Neural progenitor cell (in vitro differentiated cells): ENCODE results near the gene RPS27L. TPM values are rescaled to one million over a fixed set of nuclear protein-coding genes. Genes with fewer than 3 reads are reported as not detected.

Experiments
- DNase-seq: peaks from one replicate; pipeline ENCODE4 v3.0.0-alpha.2; 2016; ENCODE audit warnings: low spot score
- H2AFZ ChIP-seq: fragments of 200-600 bp; sonication (generic); replicated peaks from 2 replicates; pipeline ENCODE4 v1.6.1; 2016; ENCODE audit warnings: antibody characterized with exemption
- H3F3A ChIP-seq: fragments of 200-600 bp; sonication (generic); 2 replicates; pipeline ENCODE4 v1.6.1; 2016; ENCODE audit warnings: antibody characterized with exemption, low read depth
- H3K27ac ChIP-seq: fragments of 200-600 bp; sonication (generic); 2 replicates; pipeline ENCODE4 v1.5.1; 2016; ENCODE audit warnings: mild to moderate bottlenecking
- H3K27me3 ChIP-seq: fragments of 200-600 bp; sonication (generic); 2 replicates; pipeline ENCODE4 v1.6.1; 2016; ENCODE audit warnings: mild to moderate bottlenecking, moderate library complexity
- H3K36me3 ChIP-seq: fragments of 200-600 bp; sonication (generic); 2 replicates; pipeline ENCODE4 v1.5.1; 2016
- H3K4me1 ChIP-seq: fragments of 200-600 bp; sonication (generic); 2 replicates; pipeline ENCODE4 v1.6.1; 2016; ENCODE audit warnings: mixed run types
- H3K4me2 ChIP-seq: fragments of 200-600 bp; sonication (generic); 2 replicates; pipeline ENCODE4 v1.6.1; 2016
- H3K4me3 ChIP-seq: fragments of 200-600 bp; sonication (generic); 2 replicates; pipeline ENCODE4 v1.5.1; 2016
- H3K79me2 ChIP-seq: fragments of 200-600 bp; sonication (generic); 2 replicates; pipeline ENCODE4 v1.6.1; 2016; ENCODE audit warnings: low read depth
- H3K9ac ChIP-seq: fragments of 200-600 bp; sonication (generic); 2 replicates; pipeline ENCODE4 v1.6.1; 2016
- H3K9me3 ChIP-seq: fragments of 200-600 bp; sonication (generic); 2 replicates; pipeline ENCODE4 v1.5.1; 2016; ENCODE audit warnings: low read depth
- H4K20me1 ChIP-seq: fragments of 200-600 bp; sonication (generic); 2 replicates; pipeline ENCODE4 v1.6.1; 2016; ENCODE audit warnings: low read depth
- H3K27ac Mint-ChIP-seq: 3 replicates; pipeline ENCODE4 v1.8.0; 2021; ENCODE audit warnings: mixed read lengths
- H3K27me3 Mint-ChIP-seq: 2 replicates; pipeline ENCODE4 v1.8.0; 2022; ENCODE audit warnings: low read depth, mild to moderate bottlenecking, inconsistent platforms, moderate library complexity, mixed read lengths; ENCODE audit not compliant: insufficient read depth
- H3K36me3 Mint-ChIP-seq: 3 replicates; pipeline ENCODE4 v1.8.0; 2021; ENCODE audit warnings: mixed read lengths
- H3K4me1 Mint-ChIP-seq: 3 replicates; pipeline ENCODE4 v1.8.0; 2021; ENCODE audit warnings: mixed read lengths
- H3K4me3 Mint-ChIP-seq: 3 replicates; pipeline ENCODE4 v1.8.0; 2021; ENCODE audit warnings: mild to moderate bottlenecking, moderate library complexity, mixed read lengths
- H3K9me3 Mint-ChIP-seq: 3 replicates; pipeline ENCODE4 v1.8.0; 2020; ENCODE audit warnings: mixed read lengths
- EZH2 ChIP-seq: fragments of 200-600 bp; sonication (generic); IDR thresholded peaks from 2 replicates; pipeline ENCODE4 v1.6.1; 2017; ENCODE audit warnings: antibody characterized with exemption, mild to moderate bottlenecking, moderate library complexity
- EZH2phosphoT487 ChIP-seq: fragments of 200-600 bp; sonication (generic); IDR thresholded peaks from 2 replicates; pipeline ENCODE4 v1.6.1; 2017; ENCODE audit warnings: antibody characterized with exemption
- total RNA-seq: library from RNA; depleted of rRNA; stranded (reverse); fragments of >200 nt; gene quantifications from 2 replicates; pipeline ENCODE4 v1.2.3, GENCODE V29; 2015; ENCODE audit warnings: low replicate concordance
- TF ChIP-seq, protein P1 (sequence below): fragments of 200-600 bp; sonication (generic); IDR thresholded peaks from 2 replicates; pipeline ENCODE4 v1.5.1; 2017; ENCODE audit warnings: antibody characterized with exemption, mild to moderate bottlenecking

RPS27L gene
- total RNA-seq, 1 donor from 2014 or later, result 111 TPM

DNA sequence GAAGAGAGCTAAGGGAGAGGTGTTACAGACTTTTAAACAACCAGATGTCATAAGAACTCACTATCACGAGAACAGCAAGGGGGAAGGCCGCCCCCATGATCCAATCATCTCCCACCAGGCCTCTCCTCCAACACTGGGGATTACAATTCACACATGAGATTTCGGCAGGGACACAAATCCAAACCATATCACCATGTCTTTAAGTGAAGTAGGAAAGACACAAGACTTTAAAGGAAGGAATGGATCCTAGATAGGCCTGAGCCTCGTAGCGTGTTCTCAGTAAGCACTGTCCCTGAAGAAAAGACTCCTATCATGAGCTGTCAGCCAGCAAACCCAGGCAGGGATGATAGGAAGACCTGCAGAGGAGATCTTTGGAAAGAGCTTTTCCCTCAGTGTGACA lies 15.1 kb upstream of the RPS27L start:
- Histone ChIP-seq H3K9me3 (no peaks in the 10 kb centered on the region), H3K9ac (no peak overlapping the region), H3K27ac (no peak overlapping the region), H4K20me1 (no peaks in the 10 kb centered on the region), H3K36me3 (no peaks in the 10 kb centered on the region), H3K4me1 (peaks cover 13% of the 10 kb centered on the region), H3K4me2 (peak overlapping the region; percentile 44), H3F3A (peaks cover 22% of the 10 kb centered on the region), H2AFZ (no peak overlapping the region), H3K4me3 (no peak overlapping the region), H3K79me2 (no peaks in the 10 kb centered on the region), H3K27me3 (no peaks in the 10 kb centered on the region)
- no peak overlapping the region for H3K4me3 Mint-ChIP-seq
- peaks cover 20% of the 10 kb centered on the region for H3K4me1 Mint-ChIP-seq
- no peaks in the 10 kb centered on the region for H3K36me3 Mint-ChIP-seq
- DNase-seq, result no peak
- H3K27ac Mint-ChIP-seq, result peak overlapping the region; percentile 88
- TF ChIP-seq EZH2 (no peak), EZH2phosphoT487 (no peak)
- TF ChIP-seq, protein P1, sequence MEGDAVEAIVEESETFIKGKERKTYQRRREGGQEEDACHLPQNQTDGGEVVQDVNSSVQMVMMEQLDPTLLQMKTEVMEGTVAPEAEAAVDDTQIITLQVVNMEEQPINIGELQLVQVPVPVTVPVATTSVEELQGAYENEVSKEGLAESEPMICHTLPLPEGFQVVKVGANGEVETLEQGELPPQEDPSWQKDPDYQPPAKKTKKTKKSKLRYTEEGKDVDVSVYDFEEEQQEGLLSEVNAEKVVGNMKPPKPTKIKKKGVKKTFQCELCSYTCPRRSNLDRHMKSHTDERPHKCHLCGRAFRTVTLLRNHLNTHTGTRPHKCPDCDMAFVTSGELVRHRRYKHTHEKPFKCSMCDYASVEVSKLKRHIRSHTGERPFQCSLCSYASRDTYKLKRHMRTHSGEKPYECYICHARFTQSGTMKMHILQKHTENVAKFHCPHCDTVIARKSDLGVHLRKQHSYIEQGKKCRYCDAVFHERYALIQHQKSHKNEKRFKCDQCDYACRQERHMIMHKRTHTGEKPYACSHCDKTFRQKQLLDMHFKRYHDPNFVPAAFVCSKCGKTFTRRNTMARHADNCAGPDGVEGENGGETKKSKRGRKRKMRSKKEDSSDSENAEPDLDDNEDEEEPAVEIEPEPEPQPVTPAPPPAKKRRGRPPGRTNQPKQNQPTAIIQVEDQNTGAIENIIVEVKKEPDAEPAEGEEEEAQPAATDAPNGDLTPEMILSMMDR, result no peak
- H3K9me3 Mint-ChIP-seq, result no peaks in the 10 kb centered on the region
- H3K27me3 Mint-ChIP-seq, result peaks cover 8% of the 10 kb centered on the region

DNA sequence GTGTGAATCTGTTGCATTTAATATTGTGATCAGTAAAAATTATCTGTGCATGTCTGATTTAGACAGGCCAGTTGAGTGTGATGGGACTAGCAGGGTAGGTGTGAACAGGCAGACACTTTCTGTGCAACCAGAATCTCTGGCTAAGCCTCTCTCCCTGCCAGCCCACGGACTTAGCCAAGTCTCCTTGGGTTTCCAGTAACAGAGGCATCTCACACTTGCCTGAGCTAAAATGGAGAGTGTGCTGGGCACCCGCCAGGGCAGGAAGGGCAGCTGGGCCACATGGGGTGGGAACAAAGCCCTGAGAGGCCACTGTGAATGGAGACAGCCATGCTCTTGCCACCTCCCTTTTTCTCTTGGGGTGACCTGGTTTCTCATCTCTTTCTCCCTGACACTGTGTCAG lies 12.5 kb upstream of the RPS27L start:
- no peaks in the 10 kb centered on the region for H3K9me3 Mint-ChIP-seq
- Histone ChIP-seq H3K4me2 (no peak overlapping the region), H3K9me3 (no peaks in the 10 kb centered on the region), H3K79me2 (no peaks in the 10 kb centered on the region), H3K36me3 (no peaks in the 10 kb centered on the region), H3K27me3 (no peaks in the 10 kb centered on the region), H3F3A (peaks cover 22% of the 10 kb centered on the region), H3K4me1 (peaks cover 13% of the 10 kb centered on the region), H2AFZ (no peak overlapping the region), H4K20me1 (no peaks in the 10 kb centered on the region), H3K4me3 (no peak overlapping the region), H3K27ac (no peak overlapping the region), H3K9ac (no peak overlapping the region)
- TF ChIP-seq EZH2, result no peak
- TF ChIP-seq, protein P1, result no peak
- TF ChIP-seq EZH2phosphoT487, result no peak
- no peaks in the 10 kb centered on the region for H3K36me3 Mint-ChIP-seq
- peak overlapping the region; percentile 42 for H3K27ac Mint-ChIP-seq
- peaks cover 24% of the 10 kb centered on the region for H3K4me1 Mint-ChIP-seq
- no peak for DNase-seq
- no peak overlapping the region for H3K4me3 Mint-ChIP-seq
- H3K27me3 Mint-ChIP-seq, result peaks cover 8% of the 10 kb centered on the region

DNA sequence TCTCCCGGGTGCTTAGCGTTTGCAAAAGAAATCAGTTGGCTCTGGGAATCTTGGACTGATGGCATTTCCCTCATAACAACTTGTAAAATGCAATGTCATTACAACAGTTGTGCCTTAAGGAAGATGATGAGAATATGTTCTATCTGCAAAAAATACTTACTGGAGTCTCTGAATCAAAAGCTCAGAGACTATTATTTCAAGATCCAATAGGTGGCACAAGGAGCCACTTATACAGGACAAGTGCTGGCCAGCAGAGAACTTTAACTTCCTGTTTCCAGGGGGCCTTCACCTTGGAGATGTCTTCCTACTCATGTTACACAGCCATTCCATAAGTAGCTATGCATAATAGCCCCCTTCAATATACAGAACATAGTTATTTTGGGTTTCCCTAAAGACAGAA lies 8.9 kb upstream of the RPS27L start:
- no peak overlapping the region for H3K4me3 Mint-ChIP-seq
- no peaks in the 10 kb centered on the region for H3K4me1 ChIP-seq
- H3K4me1 Mint-ChIP-seq, result peaks cover 10% of the 10 kb centered on the region
- H3K36me3 ChIP-seq, result no peaks in the 10 kb centered on the region
- no peak overlapping the region for H3K4me3 ChIP-seq
- H3K27me3 Mint-ChIP-seq, result no peaks in the 10 kb centered on the region
- H3K36me3 Mint-ChIP-seq, result no peaks in the 10 kb centered on the region
- H3K27ac ChIP-seq, result no peak overlapping the region
- H4K20me1 ChIP-seq, result no peaks in the 10 kb centered on the region
- H3K27ac Mint-ChIP-seq, result no peak overlapping the region
- no peak overlapping the region for H2AFZ ChIP-seq
- H3K9me3 ChIP-seq, result no peaks in the 10 kb centered on the region
- no peaks in the 10 kb centered on the region for H3K9me3 Mint-ChIP-seq
- DNase-seq, result no peak
- no peaks in the 10 kb centered on the region for H3K79me2 ChIP-seq
- no peak overlapping the region for H3K9ac ChIP-seq
- H3K27me3 ChIP-seq, result no peaks in the 10 kb centered on the region
- peaks cover under 1% of the 10 kb centered on the region for H3F3A ChIP-seq
- no peak for TF ChIP-seq EZH2phosphoT487
- TF ChIP-seq, protein P1, result no peak
- no peak for TF ChIP-seq EZH2
- no peak overlapping the region for H3K4me2 ChIP-seq
